Measurements from ENCODE around the gene SLC39A9. TPM values are rescaled to one million over a fixed set of nuclear protein-coding genes. Genes with fewer than 3 reads are reported as not detected.
"Not testable (repeated sequence)": the region's sequence is repeated elsewhere in the genome, so short reads cannot be mapped to it uniquely, and the experiment has no call there.

SLC39A9 gene
- total RNA-seq, 1 experiment from 2014 or later, result 39.8 TPM

DNA sequence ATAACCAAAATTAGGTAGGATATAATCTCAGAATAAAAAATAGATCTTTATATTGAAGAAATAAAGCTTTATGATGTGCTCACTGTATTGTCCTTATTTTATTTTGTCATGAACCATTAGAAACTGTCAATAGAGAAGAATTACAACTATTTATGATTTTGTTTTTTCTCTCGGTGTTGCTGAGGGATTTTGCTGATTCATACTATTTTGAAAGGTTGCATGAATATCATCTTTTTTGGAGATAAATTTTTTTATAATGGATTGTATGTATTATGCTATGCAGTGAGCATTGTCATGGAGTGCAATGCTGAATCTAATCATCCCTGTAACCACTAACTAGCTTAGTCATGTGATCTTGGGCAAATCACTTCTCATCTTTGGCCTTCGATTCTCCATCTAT is 15.0 kb downstream of the SLC39A9 start:
- H3K9ac ChIP-seq (ENCODE audit: extremely low read depth, insufficient read length, low read length), result no peak overlapping the region
- TF ChIP-seq, protein P1, sequence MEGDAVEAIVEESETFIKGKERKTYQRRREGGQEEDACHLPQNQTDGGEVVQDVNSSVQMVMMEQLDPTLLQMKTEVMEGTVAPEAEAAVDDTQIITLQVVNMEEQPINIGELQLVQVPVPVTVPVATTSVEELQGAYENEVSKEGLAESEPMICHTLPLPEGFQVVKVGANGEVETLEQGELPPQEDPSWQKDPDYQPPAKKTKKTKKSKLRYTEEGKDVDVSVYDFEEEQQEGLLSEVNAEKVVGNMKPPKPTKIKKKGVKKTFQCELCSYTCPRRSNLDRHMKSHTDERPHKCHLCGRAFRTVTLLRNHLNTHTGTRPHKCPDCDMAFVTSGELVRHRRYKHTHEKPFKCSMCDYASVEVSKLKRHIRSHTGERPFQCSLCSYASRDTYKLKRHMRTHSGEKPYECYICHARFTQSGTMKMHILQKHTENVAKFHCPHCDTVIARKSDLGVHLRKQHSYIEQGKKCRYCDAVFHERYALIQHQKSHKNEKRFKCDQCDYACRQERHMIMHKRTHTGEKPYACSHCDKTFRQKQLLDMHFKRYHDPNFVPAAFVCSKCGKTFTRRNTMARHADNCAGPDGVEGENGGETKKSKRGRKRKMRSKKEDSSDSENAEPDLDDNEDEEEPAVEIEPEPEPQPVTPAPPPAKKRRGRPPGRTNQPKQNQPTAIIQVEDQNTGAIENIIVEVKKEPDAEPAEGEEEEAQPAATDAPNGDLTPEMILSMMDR (conservative IDR thresholded peaks at IDR 0.05), result no peak
- no peak overlapping the region for H2BK20ac ChIP-seq (ENCODE audit: low read depth, low read length, poor library complexity, severe bottlenecking)
- no peaks in the 10 kb centered on the region for H4K20me1 ChIP-seq (ENCODE audit: control insufficient read depth, insufficient read depth, insufficient read length)
- no peak overlapping the region for H3K27ac Mint-ChIP-seq
- H4K91ac ChIP-seq (ENCODE audit: insufficient read length, low read depth, low read length), result no peak overlapping the region
- H2BK12ac ChIP-seq (ENCODE audit: insufficient read length, low read depth, low read length), result no peak overlapping the region
- peaks cover 3% of the 10 kb centered on the region; the same call in 1 of the 2 replicates for H3K79me2 ChIP-seq (ENCODE audit: insufficient read depth, low read length)
- H3K27me3 ChIP-seq (ENCODE audit: insufficient read depth, low read length), result no peaks in the 10 kb centered on the region
- H2AK5ac ChIP-seq (ENCODE audit: insufficient read length, low read length), result no peak overlapping the region
- H3K56ac ChIP-seq (ENCODE audit: insufficient read length, low read depth, low read length), result no peak overlapping the region
- no peak overlapping the region for H3K4me2 ChIP-seq (ENCODE audit: insufficient read depth, insufficient read length, low read length)
- no peaks in the 10 kb centered on the region for H3K4me1 ChIP-seq (ENCODE audit: insufficient read depth, low read length)
- H3K79me1 ChIP-seq (ENCODE audit: insufficient read depth, low read depth, low read length, poor library complexity, severe bottlenecking), result no peaks in the 10 kb centered on the region
- H3K9me3 Mint-ChIP-seq, result peaks cover 8 to 21% of the 10 kb centered on the region in 2 experiments; a peak in 4 of 5 replicates
- H3K9me3 ChIP-seq (ENCODE audit: control insufficient read depth, low read depth, low read length), result no peaks in the 10 kb centered on the region
- H3K4ac ChIP-seq (ENCODE audit: low read depth, low read length), result no peak overlapping the region
- H3K36me3 Mint-ChIP-seq (ENCODE audit: insufficient read depth in 1 of 3, low read depth in 3 of 3), result peaks cover 0 to 2% (median 0%) of the 10 kb centered on the region in 3 experiments; a peak in 2 of 7 replicates
- no peak overlapping the region for H2BK15ac ChIP-seq (ENCODE audit: low read depth, low read length)
- no peak overlapping the region for H3K4me3 Mint-ChIP-seq
- no peaks in the 10 kb centered on the region for H3K27me3 Mint-ChIP-seq (ENCODE audit: low read depth)
- H4K8ac ChIP-seq (replicated peaks; ENCODE audit: insufficient read length, low read depth, low read length), result no peak overlapping the region
- no peak overlapping the region for H4K5ac ChIP-seq (ENCODE audit: insufficient read length, low read depth, low read length)
- H2AFZ ChIP-seq (ENCODE audit: low read length), result no peak overlapping the region
- H3K18ac ChIP-seq (ENCODE audit: insufficient read length, low read depth, low read length), result no peak overlapping the region
- H3T11ph ChIP-seq (ENCODE audit: low read length), result no peak overlapping the region
- H2BK5ac ChIP-seq (ENCODE audit: insufficient read length, low read length), result no peak overlapping the region
- H3K27ac ChIP-seq (ENCODE audit: insufficient read length, low read depth, low read length), result no peak overlapping the region
- H2BK120ac ChIP-seq (ENCODE audit: low read depth, low read length, poor library complexity, severe bottlenecking), result no peak overlapping the region
- no peak overlapping the region for H3K23ac ChIP-seq (ENCODE audit: insufficient read length, low read depth, low read length)
- WGBS (ENCODE audit: extremely low coverage, insufficient read length, low lambda C conversion rate), result no CpG with 5 or more reads among the region's 2 CpGs
- DNase-seq, result no peak
- H3K14ac ChIP-seq (ENCODE audit: insufficient read depth, low read length), result no peak overlapping the region
- no peaks in the 10 kb centered on the region for H3K23me2 ChIP-seq (ENCODE audit: insufficient read length, low read depth, low read length, poor library complexity, severe bottlenecking)
- H3K4me1 Mint-ChIP-seq, result peaks cover 2% of the 10 kb centered on the region in 2 experiments; a peak in 1 of 4 replicates

- not testable (repeated sequence) for H3K27me3 Mint-ChIP-seq (ENCODE audit: low read depth); H4K8ac ChIP-seq (replicated peaks; ENCODE audit: insufficient read length, low read depth, low read length); H3K27me3 ChIP-seq (ENCODE audit: insufficient read depth, low read length); H2BK20ac ChIP-seq (ENCODE audit: low read depth, low read length, poor library complexity, severe bottlenecking); H2BK12ac ChIP-seq (ENCODE audit: insufficient read length, low read depth, low read length); H3K36me3 Mint-ChIP-seq (ENCODE audit: insufficient read depth in 1 of 3, low read depth in 3 of 3); H3K9ac ChIP-seq (ENCODE audit: extremely low read depth, insufficient read length, low read length); DNase-seq; H3K4ac ChIP-seq (ENCODE audit: low read depth, low read length); H3K56ac ChIP-seq (ENCODE audit: insufficient read length, low read depth, low read length); H2AK5ac ChIP-seq (ENCODE audit: insufficient read length, low read length); H3K79me1 ChIP-seq (ENCODE audit: insufficient read depth, low read depth, low read length, poor library complexity, severe bottlenecking); H4K91ac ChIP-seq (ENCODE audit: insufficient read length, low read depth, low read length); H3K14ac ChIP-seq (ENCODE audit: insufficient read depth, low read length); H3K18ac ChIP-seq (ENCODE audit: insufficient read length, low read depth, low read length); H3K4me1 ChIP-seq (ENCODE audit: insufficient read depth, low read length); H2BK5ac ChIP-seq (ENCODE audit: insufficient read length, low read length); H3K27ac Mint-ChIP-seq; H3T11ph ChIP-seq (ENCODE audit: low read length); H3K4me1 Mint-ChIP-seq; H2AFZ ChIP-seq (ENCODE audit: low read length); H4K20me1 ChIP-seq (ENCODE audit: control insufficient read depth, insufficient read depth, insufficient read length); H3K79me2 ChIP-seq (ENCODE audit: insufficient read depth, low read length); H3K4me2 ChIP-seq (ENCODE audit: insufficient read depth, insufficient read length, low read length); H2BK15ac ChIP-seq (ENCODE audit: low read depth, low read length); H3K27ac ChIP-seq (ENCODE audit: insufficient read length, low read depth, low read length); H3K9me3 ChIP-seq (ENCODE audit: control insufficient read depth, low read depth, low read length); H3K4me3 Mint-ChIP-seq; H3K23me2 ChIP-seq (ENCODE audit: insufficient read length, low read depth, low read length, poor library complexity, severe bottlenecking); H3K23ac ChIP-seq (ENCODE audit: insufficient read length, low read depth, low read length); H4K5ac ChIP-seq (ENCODE audit: insufficient read length, low read depth, low read length); H2BK120ac ChIP-seq (ENCODE audit: low read depth, low read length, poor library complexity, severe bottlenecking)
- no CpG with 5 or more reads among the region's 4 CpGs for whole genome bisulfite sequencing (ENCODE audit: extremely low coverage, insufficient read length, low lambda C conversion rate)
- peaks cover 13 to 31% of the 10 kb centered on the region in 2 experiments for H3K9me3 Mint-ChIP-seq
Observed at GRCh38 chr14:69416087-69416486, 17.6 kb downstream of the SLC39A9 start.
